Activated T-cell treated with anti-CD3 and anti-CD28 coated beads for 24 hours (primary cell): ENCODE data around the gene FAM72D.
"Not testable (repeated sequence)": the region's sequence is repeated elsewhere in the genome, so short reads cannot be mapped to it uniquely, and the experiment has no call there.

ENCODE experiments used
- DNase-seq: peaks from one replicate; pipeline ENCODE4 v3.0.0-alpha.2; 2020; ENCODE audit warnings: low read depth

The FAM72D gene

GRCh38 chr1:145082483-145083255 lies 13.1 kb upstream of the FAM72D start:
- not testable (repeated sequence) for DNase-seq

GRCh38 chr1:145093517-145094149 lies 2.1 kb upstream of the FAM72D start:
- DNase-seq: not testable (repeated sequence)

- DNase-seq: not testable (repeated sequence)
Observed at GRCh38 chr1:145094655-145095211, 1.0 kb upstream of the FAM72D start.

- not testable (repeated sequence) for DNase-seq
Observed at GRCh38 chr1:145101725-145102124, 6.0 kb downstream of the FAM72D start.

GRCh38 chr1:145103294-145103693 lies 7.5 kb downstream of the FAM72D start:
- not testable (repeated sequence) for DNase-seq

GRCh38 chr1:145111674-145112073 lies 15.9 kb downstream of the FAM72D start:
- DNase-seq: not testable (repeated sequence)

GRCh38 chr1:145112703-145113102 lies 16.9 kb downstream of the FAM72D start:
- not testable (repeated sequence) for DNase-seq

GRCh38 chr1:145114560-145115057 lies 18.8 kb downstream of the FAM72D start:
- DNase-seq: not testable (repeated sequence)

GRCh38 chr1:145115587-145116493 lies 20.1 kb downstream of the FAM72D start:
- not testable (repeated sequence) for DNase-seq

GRCh38 chr1:145119842-145120241 lies 24.1 kb downstream of the FAM72D start:
- not testable (repeated sequence) for DNase-seq

- not testable (repeated sequence) for DNase-seq
Observed at GRCh38 chr1:145122344-145123061, 26.7 kb downstream of the FAM72D start.

GRCh38 chr1:145123062-145123395 lies 27.3 kb downstream of the FAM72D start:
- not testable (repeated sequence) for DNase-seq

GRCh38 chr1:145123992-145124641 lies 28.3 kb downstream of the FAM72D start:
- not testable (repeated sequence) for DNase-seq

GRCh38 chr1:145125112-145125511 lies 29.3 kb downstream of the FAM72D start:
- DNase-seq: not testable (repeated sequence)

GRCh38 chr1:145127144-145127543 lies 31.4 kb downstream of the FAM72D start:
- DNase-seq: not testable (repeated sequence)

- not testable (repeated sequence) for DNase-seq
Observed at GRCh38 chr1:145128697-145129469, 33.1 kb downstream of the FAM72D start.

- not testable (repeated sequence) for DNase-seq
Observed at GRCh38 chr1:145134476-145134875, 38.7 kb downstream of the FAM72D start.

GRCh38 chr1:145140549-145140948 lies 44.8 kb downstream of the FAM72D start:
- DNase-seq: not testable (repeated sequence)

GRCh38 chr1:145144264-145144913 lies 48.6 kb downstream of the FAM72D start:
- not testable (repeated sequence) for DNase-seq
